Measurements from ENCODE around the gene SLC25A46.

GRCh38 chr5:110751902-110752762 is 13.3 kb downstream of the SLC25A46 start:
- TF ChIP-seq, protein P1, sequence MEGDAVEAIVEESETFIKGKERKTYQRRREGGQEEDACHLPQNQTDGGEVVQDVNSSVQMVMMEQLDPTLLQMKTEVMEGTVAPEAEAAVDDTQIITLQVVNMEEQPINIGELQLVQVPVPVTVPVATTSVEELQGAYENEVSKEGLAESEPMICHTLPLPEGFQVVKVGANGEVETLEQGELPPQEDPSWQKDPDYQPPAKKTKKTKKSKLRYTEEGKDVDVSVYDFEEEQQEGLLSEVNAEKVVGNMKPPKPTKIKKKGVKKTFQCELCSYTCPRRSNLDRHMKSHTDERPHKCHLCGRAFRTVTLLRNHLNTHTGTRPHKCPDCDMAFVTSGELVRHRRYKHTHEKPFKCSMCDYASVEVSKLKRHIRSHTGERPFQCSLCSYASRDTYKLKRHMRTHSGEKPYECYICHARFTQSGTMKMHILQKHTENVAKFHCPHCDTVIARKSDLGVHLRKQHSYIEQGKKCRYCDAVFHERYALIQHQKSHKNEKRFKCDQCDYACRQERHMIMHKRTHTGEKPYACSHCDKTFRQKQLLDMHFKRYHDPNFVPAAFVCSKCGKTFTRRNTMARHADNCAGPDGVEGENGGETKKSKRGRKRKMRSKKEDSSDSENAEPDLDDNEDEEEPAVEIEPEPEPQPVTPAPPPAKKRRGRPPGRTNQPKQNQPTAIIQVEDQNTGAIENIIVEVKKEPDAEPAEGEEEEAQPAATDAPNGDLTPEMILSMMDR (IDR thresholded peaks at IDR 0.05) = no peak
- TF ChIP-seq EZH2 (IDR thresholded peaks at IDR 0.05; ENCODE audit: borderline replicate concordance, insufficient read depth, low read depth, low read length, poor library complexity, severe bottlenecking) = no peak

Measured in B cell (primary cell).